Measurements from ENCODE around the gene CDCA7. TPM values are rescaled to one million over a fixed set of nuclear protein-coding genes. Genes with fewer than 3 reads are reported as not detected.

CDCA7 gene
- total and polyA plus RNA-seq, 2 of the 13 experiments (the other 11 are each of a cell fraction or from before 2014, with no cell fraction given): 46.2 to 57.8 TPM

GRCh38 chr2:173354582-173355131 lies at the start of gene CDCA7 (continued):
- TF ChIP-seq ZNF558 (CRISPR knock-in tag; IDR thresholded peaks at IDR 0.05; ENCODE audit: borderline replicate concordance) (peak; percentile 98; the same call in 1 of the 2 replicates), JARID2 (CRISPR knock-in tag; IDR thresholded peaks at IDR 0.05; ENCODE audit: insufficient replicate concordance) (no peak), ZNF337 (CRISPR knock-in tag; IDR thresholded peaks at IDR 0.05; ENCODE audit: borderline replicate concordance, low read depth) (peak; percentile 99), CREB3 (CRISPR knock-in tag; IDR thresholded peaks at IDR 0.05) (peak; percentile 96), ZFP41 (CRISPR knock-in tag; IDR thresholded peaks at IDR 0.05; ENCODE audit: borderline replicate concordance) (0 out of 2 replicates have a peak, but pooled peaks have one; percentile 57), ZNF709 (CRISPR knock-in tag; IDR thresholded peaks at IDR 0.05) (peak; percentile 99), ZNF530 (CRISPR knock-in tag; IDR thresholded peaks at IDR 0.05; ENCODE audit: low read depth) (peak; percentile 91; the same call in 1 of the 2 replicates), HNF4A (CRISPR knock-in tag; IDR thresholded peaks at IDR 0.05) (no peak), MXD4 (CRISPR knock-in tag; IDR thresholded peaks at IDR 0.05) (peak; percentile 89), TERF1 (CRISPR knock-in tag; IDR thresholded peaks at IDR 0.05) (0 out of 2 replicates have a peak, but pooled peaks have one; percentile 71), CBX5 (CRISPR knock-in tag; IDR thresholded peaks at IDR 0.05; ENCODE audit: borderline replicate concordance) (peak; percentile 18; the same call in 1 of the 2 replicates), PAWR (CRISPR knock-in tag; IDR thresholded peaks at IDR 0.05; ENCODE audit: borderline replicate concordance) (no peak), NAIF1 (CRISPR knock-in tag; IDR thresholded peaks at IDR 0.05; ENCODE audit: borderline replicate concordance) (peak; percentile 89), FIP1L1 (IDR thresholded peaks at IDR 0.05; ENCODE audit: borderline replicate concordance, insufficient read depth, low read depth, low read length) (no peak), POLR2AphosphoS5 (IDR thresholded peaks at IDR 0.05; ENCODE audit: low read depth, low read length) (peak; percentile 59), RNF2 (conservative IDR thresholded peaks at IDR 0.05; ENCODE audit: low read depth) (peak; percentile 92), MAFG (CRISPR knock-in tag; IDR thresholded peaks at IDR 0.05) (no peak; the same call in 1 of the 2 replicates), JUNB (CRISPR knock-in tag; IDR thresholded peaks at IDR 0.05; ENCODE audit: borderline replicate concordance) (peak; percentile 91; the same call in 1 of the 2 replicates), KLF15 (CRISPR knock-in tag; IDR thresholded peaks at IDR 0.05; ENCODE audit: borderline replicate concordance) (peak; percentile 44), ZNF883 (CRISPR knock-in tag; IDR thresholded peaks at IDR 0.05; ENCODE audit: not compliant biosample characterization) (peak; percentile 98), RXRB (CRISPR knock-in tag; IDR thresholded peaks at IDR 0.05; ENCODE audit: borderline replicate concordance) (peak; percentile 40; the same call in 1 of the 2 replicates)
- TF ChIP-seq, protein P1, sequence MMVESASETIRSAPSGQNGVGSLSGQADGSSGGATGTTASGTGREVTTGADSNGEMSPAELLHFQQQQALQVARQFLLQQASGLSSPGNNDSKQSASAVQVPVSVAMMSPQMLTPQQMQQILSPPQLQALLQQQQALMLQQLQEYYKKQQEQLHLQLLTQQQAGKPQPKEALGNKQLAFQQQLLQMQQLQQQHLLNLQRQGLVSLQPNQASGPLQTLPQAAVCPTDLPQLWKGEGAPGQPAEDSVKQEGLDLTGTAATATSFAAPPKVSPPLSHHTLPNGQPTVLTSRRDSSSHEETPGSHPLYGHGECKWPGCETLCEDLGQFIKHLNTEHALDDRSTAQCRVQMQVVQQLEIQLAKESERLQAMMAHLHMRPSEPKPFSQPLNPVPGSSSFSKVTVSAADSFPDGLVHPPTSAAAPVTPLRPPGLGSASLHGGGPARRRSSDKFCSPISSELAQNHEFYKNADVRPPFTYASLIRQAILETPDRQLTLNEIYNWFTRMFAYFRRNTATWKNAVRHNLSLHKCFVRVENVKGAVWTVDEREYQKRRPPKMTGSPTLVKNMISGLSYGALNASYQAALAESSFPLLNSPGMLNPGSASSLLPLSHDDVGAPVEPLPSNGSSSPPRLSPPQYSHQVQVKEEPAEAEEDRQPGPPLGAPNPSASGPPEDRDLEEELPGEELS (CRISPR knock-in tag; IDR thresholded peaks at IDR 0.05): peak; percentile 71
- TF ChIP-seq, protein P2, sequence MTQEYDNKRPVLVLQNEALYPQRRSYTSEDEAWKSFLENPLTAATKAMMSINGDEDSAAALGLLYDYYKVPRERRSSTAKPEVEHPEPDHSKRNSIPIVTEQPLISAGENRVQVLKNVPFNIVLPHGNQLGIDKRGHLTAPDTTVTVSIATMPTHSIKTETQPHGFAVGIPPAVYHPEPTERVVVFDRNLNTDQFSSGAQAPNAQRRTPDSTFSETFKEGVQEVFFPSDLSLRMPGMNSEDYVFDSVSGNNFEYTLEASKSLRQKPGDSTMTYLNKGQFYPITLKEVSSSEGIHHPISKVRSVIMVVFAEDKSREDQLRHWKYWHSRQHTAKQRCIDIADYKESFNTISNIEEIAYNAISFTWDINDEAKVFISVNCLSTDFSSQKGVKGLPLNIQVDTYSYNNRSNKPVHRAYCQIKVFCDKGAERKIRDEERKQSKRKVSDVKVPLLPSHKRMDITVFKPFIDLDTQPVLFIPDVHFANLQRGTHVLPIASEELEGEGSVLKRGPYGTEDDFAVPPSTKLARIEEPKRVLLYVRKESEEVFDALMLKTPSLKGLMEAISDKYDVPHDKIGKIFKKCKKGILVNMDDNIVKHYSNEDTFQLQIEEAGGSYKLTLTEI (CRISPR knock-in tag; conservative IDR thresholded peaks at IDR 0.05): peak; percentile 39; the same call in 1 of the 2 replicates

Data from HepG2 (cell line).